ENCODE results near the gene SRSF7.

DNA sequence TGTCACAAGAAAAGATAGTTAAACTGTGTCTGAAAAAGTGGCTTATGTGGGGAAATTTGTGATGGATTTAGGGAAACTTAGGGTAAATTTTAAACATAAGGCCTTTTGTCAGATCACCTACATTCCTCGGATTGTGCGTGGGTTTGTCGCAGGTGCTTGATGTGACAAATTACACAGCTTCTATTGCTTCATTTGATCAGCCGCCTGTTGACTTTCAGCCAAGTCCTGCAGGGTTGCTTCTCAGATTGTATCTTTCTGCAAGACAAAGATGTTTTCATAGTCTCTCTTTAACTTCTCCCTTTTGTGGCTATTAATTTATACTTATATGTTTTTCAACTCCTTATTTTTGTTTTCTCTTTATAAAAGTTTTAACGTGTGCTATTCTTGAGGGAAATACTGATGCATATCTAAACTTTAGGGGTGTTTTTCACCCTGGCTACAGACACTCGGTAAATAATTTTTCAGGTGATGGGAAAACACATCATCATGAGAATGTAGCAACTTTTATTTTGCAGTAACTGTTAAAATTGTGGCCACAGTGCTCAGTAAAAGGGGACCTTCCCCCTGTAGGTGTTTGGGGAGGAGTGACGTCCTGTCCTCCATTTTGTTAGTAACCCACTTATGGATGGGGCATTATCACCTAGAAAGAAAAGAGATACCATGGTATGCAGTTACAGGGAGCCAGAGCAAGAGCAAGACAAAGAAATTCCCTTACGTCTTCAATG is 53.9 kb downstream of the SRSF7 start:
- TF ChIP-seq POLR2A (IDR thresholded peaks at IDR 0.05), result no peak
- TF ChIP-seq, protein P1, sequence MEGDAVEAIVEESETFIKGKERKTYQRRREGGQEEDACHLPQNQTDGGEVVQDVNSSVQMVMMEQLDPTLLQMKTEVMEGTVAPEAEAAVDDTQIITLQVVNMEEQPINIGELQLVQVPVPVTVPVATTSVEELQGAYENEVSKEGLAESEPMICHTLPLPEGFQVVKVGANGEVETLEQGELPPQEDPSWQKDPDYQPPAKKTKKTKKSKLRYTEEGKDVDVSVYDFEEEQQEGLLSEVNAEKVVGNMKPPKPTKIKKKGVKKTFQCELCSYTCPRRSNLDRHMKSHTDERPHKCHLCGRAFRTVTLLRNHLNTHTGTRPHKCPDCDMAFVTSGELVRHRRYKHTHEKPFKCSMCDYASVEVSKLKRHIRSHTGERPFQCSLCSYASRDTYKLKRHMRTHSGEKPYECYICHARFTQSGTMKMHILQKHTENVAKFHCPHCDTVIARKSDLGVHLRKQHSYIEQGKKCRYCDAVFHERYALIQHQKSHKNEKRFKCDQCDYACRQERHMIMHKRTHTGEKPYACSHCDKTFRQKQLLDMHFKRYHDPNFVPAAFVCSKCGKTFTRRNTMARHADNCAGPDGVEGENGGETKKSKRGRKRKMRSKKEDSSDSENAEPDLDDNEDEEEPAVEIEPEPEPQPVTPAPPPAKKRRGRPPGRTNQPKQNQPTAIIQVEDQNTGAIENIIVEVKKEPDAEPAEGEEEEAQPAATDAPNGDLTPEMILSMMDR (IDR thresholded peaks at IDR 0.05), result no peak
